ENCODE data around the gene LHX4. TPM values are rescaled to one million over a fixed set of nuclear protein-coding genes. Genes with fewer than 3 reads are reported as not detected.

LHX4 gene
- total and polyA plus RNA-seq, 2 of the 8 experiments (the other 6 are each of a cell fraction or from before 2014, with no cell fraction given), result 0.85 to 4.9 TPM

- TF ChIP-seq RFX5 (IDR thresholded peaks at IDR 0.05; ENCODE audit: borderline replicate concordance, low read depth, low read length) (no peak), POU5F1 (IDR thresholded peaks at IDR 0.05; ENCODE audit: low read depth, low read length) (no peak), NANOG (IDR thresholded peaks at IDR 0.05; ENCODE audit: insufficient read depth, low read depth, low read length, poor library complexity, severe bottlenecking) (no peak)
Measured at GRCh38 chr1:180187626-180188025, 42.4 kb upstream of the LHX4 start (continued).

Data from H1 (cell line).